Vagina (tissue), 2 donors: Measurements from ENCODE around the gene NYAP2. TPM values are rescaled to one million over a fixed set of nuclear protein-coding genes. Genes with fewer than 3 reads are reported as not detected.

ENCODE experiments used
- DNase-seq, 2 donors: peaks; one replicate each; pipeline ENCODE4 v3.0.0-alpha.2; 2017; ENCODE audit errors: extremely low spot score in 2 of 2
- H3K27ac ChIP-seq: fragments of 200-600 bp; sonication (generic); one replicate; pipeline ENCODE4 v1.5.1; 2019
- H3K27me3 ChIP-seq: fragments of 200-600 bp; sonication (generic); one replicate; pipeline ENCODE4 v1.5.1; 2019
- H3K36me3 ChIP-seq, 2 donors: fragments of 200-600 bp; sonication (generic); one replicate each; pipeline ENCODE4 v1.5.1; 2017 to 2019
- H3K4me1 ChIP-seq: fragments of 200-600 bp; sonication (generic); one replicate; pipeline ENCODE4 v1.5.1; 2019
- H3K4me3 ChIP-seq, 2 donors: fragments of 200-600 bp; sonication (generic); 1 replicate in 1 of 2; 2 replicates in 1 of 2; pipeline ENCODE4 v1.5.1; 2016 to 2019
- H3K9me3 ChIP-seq: fragments of 200-600 bp; sonication (generic); one replicate; pipeline ENCODE4 v1.5.1; 2019
- POLR2A ChIP-seq, 2 donors: fragments of 450-650 bp; IDR thresholded peaks; one replicate each; pipeline ENCODE4 v1.6.1; 2017; ENCODE audit warnings: antibody characterized with exemption in 2 of 2, mild to moderate bottlenecking in 2 of 2, moderate library complexity in 2 of 2
- POLR2AphosphoS5 ChIP-seq, 2 donors: sonication (generic); formaldehyde crosslinking; IDR thresholded peaks; one replicate each; pipeline ENCODE4 v1.9.0; 2017; ENCODE audit warnings: antibody characterized with exemption in 2 of 2, mild to moderate bottlenecking in 2 of 2, low read depth in 1 of 2; ENCODE audit not compliant: insufficient read depth in 1 of 2
- intact Hi-C: fragments of 100-400 bp; cut with DNase I; formaldehyde crosslinking; loops from one replicate; pipeline ENCODE4 v1.15.1; 2023
- total RNA-seq: library from RNA; depleted of rRNA; stranded (reverse); fragments of >200 nt; gene quantifications from one replicate; pipeline ENCODE4 v1.2.3, GENCODE V29; 2016
- TF ChIP-seq, protein P1 (sequence below), 3 experiments: fragments of 450-650 bp in 2 of 3; fragments of 200-600 bp in 1 of 3; sonication (generic) in 1 of 3; IDR thresholded peaks; one replicate each; pipeline ENCODE4 v1.5.1; 2017 to 2019; ENCODE audit warnings: antibody characterized with exemption in 3 of 3, mild to moderate bottlenecking in 2 of 3, moderate library complexity in 2 of 3

Gene NYAP2
- total RNA-seq, 1 donor from 2014 or later: 0.25 TPM

GRCh38 chr2:225486236-225486635 is 86.7 kb downstream of the NYAP2 start:
- H3K36me3 ChIP-seq: no peaks in the 10 kb centered on the region
- no peaks in the 10 kb centered on the region for H3K9me3 ChIP-seq
- TF ChIP-seq, protein P1, sequence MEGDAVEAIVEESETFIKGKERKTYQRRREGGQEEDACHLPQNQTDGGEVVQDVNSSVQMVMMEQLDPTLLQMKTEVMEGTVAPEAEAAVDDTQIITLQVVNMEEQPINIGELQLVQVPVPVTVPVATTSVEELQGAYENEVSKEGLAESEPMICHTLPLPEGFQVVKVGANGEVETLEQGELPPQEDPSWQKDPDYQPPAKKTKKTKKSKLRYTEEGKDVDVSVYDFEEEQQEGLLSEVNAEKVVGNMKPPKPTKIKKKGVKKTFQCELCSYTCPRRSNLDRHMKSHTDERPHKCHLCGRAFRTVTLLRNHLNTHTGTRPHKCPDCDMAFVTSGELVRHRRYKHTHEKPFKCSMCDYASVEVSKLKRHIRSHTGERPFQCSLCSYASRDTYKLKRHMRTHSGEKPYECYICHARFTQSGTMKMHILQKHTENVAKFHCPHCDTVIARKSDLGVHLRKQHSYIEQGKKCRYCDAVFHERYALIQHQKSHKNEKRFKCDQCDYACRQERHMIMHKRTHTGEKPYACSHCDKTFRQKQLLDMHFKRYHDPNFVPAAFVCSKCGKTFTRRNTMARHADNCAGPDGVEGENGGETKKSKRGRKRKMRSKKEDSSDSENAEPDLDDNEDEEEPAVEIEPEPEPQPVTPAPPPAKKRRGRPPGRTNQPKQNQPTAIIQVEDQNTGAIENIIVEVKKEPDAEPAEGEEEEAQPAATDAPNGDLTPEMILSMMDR (IDR thresholded peaks at IDR 0.05): no peak
- TF ChIP-seq POLR2A (IDR thresholded peaks at IDR 0.05) (no peak), POLR2AphosphoS5 (IDR thresholded peaks at IDR 0.05; ENCODE audit: insufficient read depth in 1 of 2, low read depth in 1 of 2) (no peak)
- H3K4me1 ChIP-seq: no peaks in the 10 kb centered on the region
- no peak overlapping the region for H3K27ac ChIP-seq
- no peaks in the 10 kb centered on the region for H3K27me3 ChIP-seq
- DNase-seq: no peak
- intact Hi-C loops: no loop called here
- H3K4me3 ChIP-seq: no peak overlapping the region

- H3K27ac ChIP-seq: no peak overlapping the region
- no peak for DNase-seq
- no peaks in the 10 kb centered on the region for H3K4me1 ChIP-seq
- no peaks in the 10 kb centered on the region for H3K36me3 ChIP-seq
- TF ChIP-seq POLR2AphosphoS5 (IDR thresholded peaks at IDR 0.05; ENCODE audit: insufficient read depth in 1 of 2, low read depth in 1 of 2) (no peak), POLR2A (IDR thresholded peaks at IDR 0.05) (no peak)
- TF ChIP-seq, protein P1 (IDR thresholded peaks at IDR 0.05): no peak
- H3K4me3 ChIP-seq: no peak overlapping the region
- H3K9me3 ChIP-seq: no peaks in the 10 kb centered on the region
- H3K27me3 ChIP-seq: no peaks in the 10 kb centered on the region
- intact Hi-C loops: no loop called here
Observed at GRCh38 chr2:225487878-225488416, 88.4 kb downstream of the NYAP2 start.

DNA sequence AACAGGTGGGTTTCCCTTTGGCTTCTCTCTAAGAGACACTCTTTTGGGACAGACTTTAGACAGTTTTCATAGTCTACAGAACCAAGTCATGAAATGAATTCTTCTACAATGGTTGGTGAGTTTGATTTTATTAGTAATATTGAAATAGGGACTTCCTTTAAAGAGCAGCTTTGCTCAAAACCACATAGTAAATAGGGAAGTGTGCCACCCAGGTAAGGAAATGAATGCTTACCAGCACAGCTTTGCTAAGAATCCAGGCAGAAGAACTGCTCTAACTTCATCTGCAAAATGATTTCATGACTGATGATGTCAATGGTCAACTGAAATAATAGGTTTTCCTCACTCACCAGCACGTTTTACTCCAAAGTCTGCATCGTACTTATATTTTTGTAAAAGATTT is 89.2 kb downstream of the NYAP2 start:
- TF ChIP-seq POLR2AphosphoS5 (IDR thresholded peaks at IDR 0.05; ENCODE audit: insufficient read depth in 1 of 2, low read depth in 1 of 2): no peak
- TF ChIP-seq POLR2A (IDR thresholded peaks at IDR 0.05): no peak
- TF ChIP-seq, protein P1 (IDR thresholded peaks at IDR 0.05): no peak
- H3K4me3 ChIP-seq: no peak overlapping the region
- DNase-seq: no peak
- H3K9me3 ChIP-seq: no peaks in the 10 kb centered on the region
- intact Hi-C loops: no loop called here
- no peaks in the 10 kb centered on the region for H3K36me3 ChIP-seq
- H3K4me1 ChIP-seq: no peaks in the 10 kb centered on the region
- no peaks in the 10 kb centered on the region for H3K27me3 ChIP-seq
- H3K27ac ChIP-seq: no peak overlapping the region

GRCh38 chr2:225493420-225494099 is 94.0 kb downstream of the NYAP2 start:
- no peak overlapping the region for H3K27ac ChIP-seq
- no peaks in the 10 kb centered on the region for H3K4me1 ChIP-seq
- no peaks in the 10 kb centered on the region for H3K27me3 ChIP-seq
- TF ChIP-seq, protein P1 (IDR thresholded peaks at IDR 0.05): no peak
- no peak for TF ChIP-seq POLR2AphosphoS5 (IDR thresholded peaks at IDR 0.05; ENCODE audit: insufficient read depth in 1 of 2, low read depth in 1 of 2)
- no peak for TF ChIP-seq POLR2A (IDR thresholded peaks at IDR 0.05)
- H3K36me3 ChIP-seq: no peaks in the 10 kb centered on the region
- no peak overlapping the region for H3K4me3 ChIP-seq
- intact Hi-C loops: no loop called here
- no peak for DNase-seq
- H3K9me3 ChIP-seq: no peaks in the 10 kb centered on the region

DNA sequence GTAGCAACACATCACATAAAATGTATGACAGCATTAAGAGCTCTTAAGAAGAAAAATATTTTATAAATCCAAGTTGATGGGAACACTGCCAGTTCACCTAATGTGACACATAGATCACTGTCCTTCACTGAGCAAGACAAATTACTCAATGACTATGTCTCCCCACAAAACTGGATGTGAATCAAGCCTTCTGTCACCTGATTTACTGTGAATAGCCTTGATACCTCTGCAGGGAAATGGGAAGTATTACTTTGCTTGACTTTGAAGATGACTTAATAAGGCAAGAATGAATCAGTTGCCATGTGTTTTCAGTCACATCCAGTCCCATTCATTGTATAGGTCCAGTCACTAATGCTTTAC is 94.6 kb downstream of the NYAP2 start:
- no peak for DNase-seq
- no peaks in the 10 kb centered on the region for H3K9me3 ChIP-seq
- no peak overlapping the region for H3K27ac ChIP-seq
- no peak overlapping the region for H3K4me3 ChIP-seq
- no peaks in the 10 kb centered on the region for H3K4me1 ChIP-seq
- intact Hi-C loops: no loop called here
- TF ChIP-seq, protein P1 (IDR thresholded peaks at IDR 0.05): no peak
- TF ChIP-seq POLR2A (IDR thresholded peaks at IDR 0.05): no peak
- TF ChIP-seq POLR2AphosphoS5 (IDR thresholded peaks at IDR 0.05; ENCODE audit: insufficient read depth in 1 of 2, low read depth in 1 of 2): no peak
- no peaks in the 10 kb centered on the region for H3K27me3 ChIP-seq
- H3K36me3 ChIP-seq: no peaks in the 10 kb centered on the region
